Thyroid gland (tissue), 4 donors: ENCODE results near the gene MAP2K5.

Source experiments
- POLR2A ChIP-seq, 2 donors: fragments of 450-650 bp; IDR thresholded peaks; one replicate each; pipeline ENCODE4 v1.6.1; 2017; ENCODE audit warnings: antibody characterized with exemption in 2 of 2, mild to moderate bottlenecking in 2 of 2, moderate library complexity in 1 of 2
- TF ChIP-seq, protein P1 (sequence below), 6 experiments: fragments of 200-600 bp in 3 of 6; fragments of 450-650 bp in 3 of 6; sonication (generic) in 3 of 6; IDR thresholded peaks; one replicate each; pipeline ENCODE4 v1.5.1; 2016 to 2019; ENCODE audit warnings: antibody characterized with exemption in 6 of 6, mild to moderate bottlenecking in 2 of 6, inconsistent platforms in 1 of 6, moderate library complexity in 1 of 6

DNA sequence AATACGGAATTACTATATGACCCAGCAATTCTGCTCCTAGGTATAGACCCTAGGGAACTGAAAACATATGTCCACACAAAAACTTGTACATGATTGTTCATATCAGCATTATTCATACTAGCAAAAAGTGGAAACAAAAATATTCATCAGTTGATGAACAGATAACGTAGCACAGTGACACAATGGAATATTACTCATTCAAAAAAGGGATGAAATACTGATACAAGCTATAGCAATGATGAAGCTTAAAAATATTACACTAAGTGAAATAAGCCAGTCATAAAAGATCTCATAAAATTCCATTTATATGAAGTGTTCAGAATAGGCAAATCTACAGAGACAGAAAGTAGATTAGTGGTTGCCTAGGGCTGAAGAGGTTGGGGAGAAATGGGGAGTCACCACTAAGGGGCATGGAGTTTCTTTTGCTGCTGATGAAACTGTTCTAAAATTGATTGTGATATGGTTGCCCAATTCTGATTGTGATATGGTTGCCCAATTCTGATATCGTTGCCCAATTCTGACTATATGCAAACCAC lies 11.1 kb upstream of the MAP2K5 start:
- TF ChIP-seq, protein P1, sequence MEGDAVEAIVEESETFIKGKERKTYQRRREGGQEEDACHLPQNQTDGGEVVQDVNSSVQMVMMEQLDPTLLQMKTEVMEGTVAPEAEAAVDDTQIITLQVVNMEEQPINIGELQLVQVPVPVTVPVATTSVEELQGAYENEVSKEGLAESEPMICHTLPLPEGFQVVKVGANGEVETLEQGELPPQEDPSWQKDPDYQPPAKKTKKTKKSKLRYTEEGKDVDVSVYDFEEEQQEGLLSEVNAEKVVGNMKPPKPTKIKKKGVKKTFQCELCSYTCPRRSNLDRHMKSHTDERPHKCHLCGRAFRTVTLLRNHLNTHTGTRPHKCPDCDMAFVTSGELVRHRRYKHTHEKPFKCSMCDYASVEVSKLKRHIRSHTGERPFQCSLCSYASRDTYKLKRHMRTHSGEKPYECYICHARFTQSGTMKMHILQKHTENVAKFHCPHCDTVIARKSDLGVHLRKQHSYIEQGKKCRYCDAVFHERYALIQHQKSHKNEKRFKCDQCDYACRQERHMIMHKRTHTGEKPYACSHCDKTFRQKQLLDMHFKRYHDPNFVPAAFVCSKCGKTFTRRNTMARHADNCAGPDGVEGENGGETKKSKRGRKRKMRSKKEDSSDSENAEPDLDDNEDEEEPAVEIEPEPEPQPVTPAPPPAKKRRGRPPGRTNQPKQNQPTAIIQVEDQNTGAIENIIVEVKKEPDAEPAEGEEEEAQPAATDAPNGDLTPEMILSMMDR (IDR thresholded peaks at IDR 0.05), result no peak
- no peak for TF ChIP-seq POLR2A (IDR thresholded peaks at IDR 0.05)
